Measurements from ENCODE around the gene CAMKK1. TPM values are rescaled to one million over a fixed set of nuclear protein-coding genes. Genes with fewer than 3 reads are reported as not detected.

Gene CAMKK1
- total and polyA plus RNA-seq, 9 of the 15 experiments (the other 6 are each of a cell fraction or from before 2014, with no cell fraction given), result 0.34 to 7.5 (median 4.9) TPM

GRCh38 chr17:3896968-3897235 lies 4.0 kb upstream of the CAMKK1 start (continued):
- TF ChIP-seq DEAF1 (CRISPR knock-in tag; IDR thresholded peaks at IDR 0.05), result no peak

GRCh38 chr17:3896108-3896967 lies 3.5 kb upstream of the CAMKK1 start:
- DNase-seq (ENCODE audit: extremely low read depth in 1 of 4, low spot score in 3 of 4) (no peak), ATAC-seq (no peak), FAIRE-seq (no peak)
- H3K4me1 ChIP-seq (replicated peaks in 1 of 2; ENCODE audit: control insufficient read depth in 2 of 2, insufficient read depth in 2 of 2, low read length in 2 of 2), result peaks cover 14 to 37% of the 10 kb centered on the region in 2 experiments; a peak in 4 of 5 replicates
- no peak for TF ChIP-seq RBM39 (optimal IDR thresholded peaks at IDR 0.05; ENCODE audit: low read depth, low read length)
- TF ChIP-seq ID3 (CRISPR knock-in tag; IDR thresholded peaks at IDR 0.05), result no peak
- TF ChIP-seq ID3 (tag; IDR thresholded peaks at IDR 0.05), result no peak
- no peak for TF ChIP-seq TEAD2 (tag; IDR thresholded peaks at IDR 0.05)
- TF ChIP-seq ZBTB9 (CRISPR knock-in tag; IDR thresholded peaks at IDR 0.05), result no peak
- no peak for TF ChIP-seq RNF219 (CRISPR knock-in tag; IDR thresholded peaks at IDR 0.05)
- no peak for TF ChIP-seq MCM2 (IDR thresholded peaks at IDR 0.05; ENCODE audit: low read depth)
- no peak for TF ChIP-seq BRF1 (IDR thresholded peaks at IDR 0.05; ENCODE audit: borderline replicate concordance, extremely low read depth, insufficient read length)
- intact Hi-C loops (cut with micrococcal nuclease) (no loop called here), in situ Hi-C loops (cut with MboI) (no loop called here)
- H3K9me3 ChIP-seq (replicated peaks; ENCODE audit: control insufficient read depth, insufficient read depth, low read depth, low read length), result no peaks in the 10 kb centered on the region
- CTCF ChIA-PET (ENCODE audit: low intra/inter-chr PET ratio), result no interaction called here
- no peaks in the 10 kb centered on the region for H3K9me1 ChIP-seq (ENCODE audit: control insufficient read depth, insufficient read depth, low read length)
- no peak overlapping the region for H3K4me2 ChIP-seq (ENCODE audit: insufficient read depth, low read length)
- no peaks in the 10 kb centered on the region for H3K36me3 ChIP-seq (ENCODE audit: control insufficient read depth, insufficient read depth, low read length)
- no TSS peak for BruUV-seq (replicated peaks)
- H3K27ac ChIP-seq (ENCODE audit: extremely low read depth, low read depth, low read length), result no peak overlapping the region
- POLR2A ChIA-PET, result interaction anchor here (0.6 kb wide), 1 partner anchor 145 kb away, joined by 3 read pairs; no protein-coding TSS in a partner anchor
- H3K9ac ChIP-seq (ENCODE audit: insufficient read depth in 1 of 2, low read depth in 2 of 2, low read length in 2 of 2), result peak overlapping the region in 1 of 2 experiments; percentile 74; a peak in 2 of 4 replicates
- no peaks in the 10 kb centered on the region for H4K20me1 ChIP-seq (replicated peaks; ENCODE audit: control insufficient read depth, insufficient read depth, low read length)
- no peak overlapping the region for H3K4me3 ChIP-seq
- WGBS (ENCODE audit: insufficient coverage, low coverage, missing lambda C conversion rate), result 69% methylated on average over 12 of the region's 15 CpGs
- peaks cover 10% of the 10 kb centered on the region; the same call in 2 of the 3 replicates for H3K79me2 ChIP-seq (ENCODE audit: control insufficient read depth, insufficient read depth, low read length)
- H2AFZ ChIP-seq (ENCODE audit: low read depth, low read length), result no peak overlapping the region
- no peaks in the 10 kb centered on the region for H3K27me3 ChIP-seq (ENCODE audit: control insufficient read depth in 2 of 2, insufficient read depth in 2 of 2, low read length in 2 of 2)
